ENCODE results near the gene RPS21.

Gene RPS21

DNA sequence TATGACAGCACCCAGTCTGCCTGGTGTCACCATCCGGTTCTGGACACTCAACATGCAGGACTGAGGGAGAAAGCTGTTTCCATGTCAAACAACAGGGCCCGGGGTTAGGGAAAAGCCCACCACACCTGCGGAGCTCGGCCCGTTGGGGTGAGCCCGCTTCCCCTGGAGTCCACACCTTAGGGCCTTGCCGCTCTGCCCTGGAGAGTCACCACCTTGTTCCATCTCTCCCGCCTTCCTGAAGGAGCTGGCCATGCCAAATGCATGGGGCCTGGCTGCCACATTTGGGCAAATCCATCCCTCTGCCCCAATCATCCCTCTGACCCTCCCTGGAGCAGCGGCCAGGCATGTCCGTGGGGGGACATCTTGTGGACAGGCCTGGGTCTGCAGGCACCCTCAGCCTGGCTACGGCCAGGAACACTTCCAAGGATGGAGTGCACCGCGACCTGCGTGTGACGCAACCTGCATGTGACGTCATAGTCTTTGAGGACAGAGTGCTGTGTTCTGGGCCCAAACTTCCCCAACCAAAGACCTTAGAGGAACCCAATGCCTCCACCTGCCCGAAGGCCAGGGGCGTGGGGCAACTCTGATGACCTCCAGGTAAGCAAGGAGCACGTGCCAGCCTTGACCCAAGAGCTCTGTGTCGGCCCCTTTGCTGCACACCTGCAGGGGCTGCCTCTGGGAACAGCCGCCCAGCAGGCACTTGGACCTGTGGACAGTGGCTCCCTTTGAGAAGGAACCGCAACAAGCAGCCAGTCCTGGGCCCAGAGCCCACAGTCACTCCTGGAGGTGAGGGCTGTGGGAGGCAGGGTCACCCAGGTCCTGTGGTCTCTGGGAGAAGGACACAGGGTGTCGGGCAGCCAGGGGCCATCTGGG is 18.4 kb downstream of the RPS21 start:
- H3K4me3 ChIP-seq (ENCODE audit: low read depth, low read length): no peak overlapping the region
- TF ChIP-seq, protein P1, sequence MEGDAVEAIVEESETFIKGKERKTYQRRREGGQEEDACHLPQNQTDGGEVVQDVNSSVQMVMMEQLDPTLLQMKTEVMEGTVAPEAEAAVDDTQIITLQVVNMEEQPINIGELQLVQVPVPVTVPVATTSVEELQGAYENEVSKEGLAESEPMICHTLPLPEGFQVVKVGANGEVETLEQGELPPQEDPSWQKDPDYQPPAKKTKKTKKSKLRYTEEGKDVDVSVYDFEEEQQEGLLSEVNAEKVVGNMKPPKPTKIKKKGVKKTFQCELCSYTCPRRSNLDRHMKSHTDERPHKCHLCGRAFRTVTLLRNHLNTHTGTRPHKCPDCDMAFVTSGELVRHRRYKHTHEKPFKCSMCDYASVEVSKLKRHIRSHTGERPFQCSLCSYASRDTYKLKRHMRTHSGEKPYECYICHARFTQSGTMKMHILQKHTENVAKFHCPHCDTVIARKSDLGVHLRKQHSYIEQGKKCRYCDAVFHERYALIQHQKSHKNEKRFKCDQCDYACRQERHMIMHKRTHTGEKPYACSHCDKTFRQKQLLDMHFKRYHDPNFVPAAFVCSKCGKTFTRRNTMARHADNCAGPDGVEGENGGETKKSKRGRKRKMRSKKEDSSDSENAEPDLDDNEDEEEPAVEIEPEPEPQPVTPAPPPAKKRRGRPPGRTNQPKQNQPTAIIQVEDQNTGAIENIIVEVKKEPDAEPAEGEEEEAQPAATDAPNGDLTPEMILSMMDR (IDR thresholded peaks at IDR 0.05; ENCODE audit: low read depth, low read length): peak; percentile 39; the same call in 1 of the 2 replicates

DNA sequence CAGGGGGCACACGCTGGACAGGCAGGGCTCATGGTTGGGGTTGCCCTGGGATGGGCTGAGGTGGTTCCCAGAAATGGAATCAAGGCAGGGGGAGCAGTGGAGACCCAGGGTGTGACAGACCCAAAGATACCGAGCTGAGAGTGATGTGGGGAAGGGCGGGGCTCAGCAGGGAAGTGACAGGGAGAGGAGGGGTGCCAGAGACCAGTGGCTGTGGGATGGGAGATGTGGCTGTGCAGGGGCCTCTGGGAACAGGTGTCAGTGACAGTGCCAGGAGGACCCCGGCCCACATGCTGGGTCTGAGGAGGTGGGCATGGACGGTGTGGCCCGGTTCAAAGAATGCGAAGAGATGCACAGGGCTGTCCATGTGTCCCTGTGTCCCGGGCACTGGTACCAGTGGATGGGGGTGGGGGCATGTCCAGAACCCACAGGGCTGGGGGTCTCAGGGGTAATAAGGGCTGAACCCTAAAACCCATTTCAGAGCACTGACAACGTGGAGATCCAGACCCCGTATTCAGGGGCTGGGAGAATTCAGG is 19.1 kb downstream of the RPS21 start:
- H3K4me3 ChIP-seq (ENCODE audit: low read depth, low read length): peak overlapping the region; percentile 72
- TF ChIP-seq, protein P1 (IDR thresholded peaks at IDR 0.05; ENCODE audit: low read depth, low read length): no peak

DNA sequence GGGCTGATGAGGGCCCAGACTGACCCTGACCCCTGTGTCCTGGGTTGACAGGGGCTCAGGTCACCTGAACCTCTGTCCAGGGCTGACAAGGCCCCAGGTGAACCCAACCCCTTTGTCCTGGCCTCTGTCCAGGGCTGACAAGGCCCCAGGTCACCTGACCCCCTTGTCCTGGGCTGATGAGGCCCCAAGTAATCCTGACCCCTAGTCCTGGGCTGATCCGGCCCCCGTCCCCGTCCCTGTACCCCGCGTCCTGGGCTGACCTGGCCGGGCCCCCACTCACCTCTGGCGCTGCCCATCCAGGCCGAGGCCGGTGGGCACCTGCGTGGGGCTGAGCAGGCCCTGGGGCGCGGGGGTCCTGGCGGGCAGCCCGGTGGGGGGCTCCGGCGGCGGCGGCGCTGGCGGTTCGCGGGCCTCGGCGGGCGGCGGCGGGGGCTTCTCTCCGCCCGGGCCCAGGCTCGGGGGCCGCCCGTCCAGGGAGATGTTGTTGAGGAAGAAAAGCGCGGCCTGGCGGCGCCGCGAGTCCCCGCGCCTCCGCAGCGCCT is 19.8 kb downstream of the RPS21 start:
- TF ChIP-seq, protein P1 (IDR thresholded peaks at IDR 0.05; ENCODE audit: low read depth, low read length): no peak

DNA sequence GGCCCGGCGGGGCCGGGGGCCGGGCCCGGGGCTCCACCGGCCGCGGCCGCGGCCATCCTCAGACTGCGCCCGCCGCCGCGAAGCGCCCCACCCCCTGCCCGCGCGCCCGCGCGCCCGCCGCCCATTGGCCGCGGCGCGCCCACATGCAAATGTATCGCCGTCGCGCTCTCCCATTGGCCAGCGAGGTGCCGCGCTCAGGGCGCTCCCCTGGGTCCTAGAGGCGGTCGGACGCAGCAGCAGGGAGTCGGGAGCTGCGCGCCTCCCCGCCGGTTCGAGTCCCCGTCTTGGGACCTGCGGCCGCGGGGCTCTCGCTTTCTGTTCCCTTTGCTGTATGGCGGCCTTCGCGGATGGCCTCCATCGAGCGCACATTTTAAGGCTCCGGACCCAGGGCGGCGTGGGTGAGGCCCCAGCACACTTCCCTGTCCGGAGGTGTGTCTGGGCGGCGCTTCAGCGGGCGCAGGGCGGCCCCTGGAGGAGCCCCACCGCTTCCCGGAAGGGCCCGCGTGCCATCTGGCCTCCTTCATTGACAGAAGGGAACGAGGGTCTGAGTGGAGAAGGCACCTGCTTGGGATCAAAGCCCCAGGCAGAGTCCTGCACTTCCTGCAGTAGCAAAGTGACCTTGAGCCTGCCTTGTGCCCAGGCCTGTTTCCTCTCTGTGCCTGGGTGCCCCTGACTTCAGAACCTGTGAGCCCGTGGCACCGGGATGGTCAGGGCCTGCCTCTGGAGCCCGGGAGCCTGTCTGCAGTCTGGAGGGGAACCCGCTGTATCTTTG is 20.5 kb downstream of the RPS21 start, which contains the start of gene CABLES2:
Gene CABLES2, minus strand, starts transcription at position 65 of the 772 bp plus-strand sequence. Its CDS starts 9 bp downstream, at position 56.
- TF ChIP-seq, protein P1 (IDR thresholded peaks at IDR 0.05; ENCODE audit: low read depth, low read length): no peak

More for the DNA sequence above, 19.8 kb downstream of the RPS21 start:
- peak overlapping the region; percentile 72 for H3K4me3 ChIP-seq (ENCODE audit: low read depth, low read length)

DNA sequence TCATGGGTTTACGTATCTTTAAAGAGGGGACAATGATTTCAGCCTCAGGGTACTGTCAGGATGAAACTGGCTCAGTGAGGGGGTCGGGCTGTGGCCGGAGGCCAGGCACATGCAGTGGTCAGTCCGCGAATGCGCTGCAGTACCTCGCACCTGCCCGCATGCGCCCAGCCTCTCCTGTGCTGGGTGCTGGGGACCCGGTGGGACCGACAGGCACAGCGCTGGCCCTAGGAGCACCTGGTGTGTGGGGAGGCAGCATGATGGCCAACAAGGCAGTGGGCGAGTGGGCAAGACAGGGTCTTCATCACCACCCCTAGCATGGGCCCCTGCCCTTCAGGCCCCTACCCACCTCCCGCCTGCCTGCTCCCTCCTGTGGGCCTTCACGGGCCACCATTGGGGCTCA is 21.2 kb downstream of the RPS21 start:
- H3K4me3 ChIP-seq (ENCODE audit: low read depth, low read length): no peak overlapping the region
- TF ChIP-seq, protein P1 (IDR thresholded peaks at IDR 0.05; ENCODE audit: low read depth, low read length): no peak

More for the DNA sequence above, 20.5 kb downstream of the RPS21 start, which contains the start of gene CABLES2:
- peak within 1 kb of the TSS; percentile 72 for H3K4me3 ChIP-seq (ENCODE audit: low read depth, low read length)

DNA sequence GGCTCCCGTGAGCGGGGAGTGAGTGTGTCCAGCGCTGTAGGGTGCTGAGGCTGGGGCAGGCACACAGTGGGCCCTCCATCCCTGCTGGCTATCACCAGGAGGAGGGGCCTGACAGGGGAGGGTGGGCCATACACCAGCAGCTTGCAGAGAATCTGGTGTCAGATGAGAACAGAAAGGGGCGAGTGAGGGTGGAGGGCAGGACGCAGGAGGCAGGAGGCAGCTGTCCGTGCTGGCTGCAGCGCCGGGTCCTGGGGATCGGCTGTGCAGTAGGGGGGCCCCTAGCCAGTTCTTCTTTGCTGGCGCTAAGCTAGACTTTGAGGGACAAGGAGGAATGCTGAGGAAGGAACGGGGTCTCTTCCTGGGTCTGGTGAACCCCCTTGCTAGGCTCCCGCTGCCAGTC is 21.7 kb downstream of the RPS21 start:
- TF ChIP-seq, protein P1 (IDR thresholded peaks at IDR 0.05; ENCODE audit: low read depth, low read length): no peak
- H3K4me3 ChIP-seq (ENCODE audit: low read depth, low read length): no peak overlapping the region
